ENCODE data around the gene AMER2. TPM values are rescaled to one million over a fixed set of nuclear protein-coding genes. Genes with fewer than 3 reads are reported as not detected.

Gene AMER2
- total and polyA plus RNA-seq, 2 donors, result under 0.01 to 0.05 TPM

GRCh38 chr13:25177012-25177411, 4.9 kb upstream of the AMER2 start:
- 56% methylated on average over 1 of the region's 1 CpG for WGBS
- H3K27me3 ChIP-seq (ENCODE audit: control insufficient read depth in 2 of 2, insufficient read depth in 1 of 2, low read length in 1 of 2), result peaks cover 7 to 48% of the 10 kb centered on the region in 2 donors
- no peaks in the 10 kb centered on the region for H3K9me3 ChIP-seq (ENCODE audit: control insufficient read depth in 2 of 2, insufficient read depth in 1 of 2, low read length in 1 of 2)
- no peak overlapping the region for H3K4me3 ChIP-seq (ENCODE audit: low read length in 2 of 2)
- no peaks in the 10 kb centered on the region for H3K4me1 ChIP-seq (ENCODE audit: control insufficient read depth in 2 of 2, insufficient read depth in 2 of 2, low read length in 2 of 2)
- no peak overlapping the region for H3K27ac ChIP-seq (ENCODE audit: low read depth in 1 of 2, low read length in 1 of 2)
- no peak for DNase-seq (ENCODE audit: low read depth in 6 of 9, low spot score in 9 of 9)
- H3K36me3 ChIP-seq (ENCODE audit: control insufficient read depth in 2 of 2, insufficient read depth in 2 of 2, low read length in 1 of 2), result no peaks in the 10 kb centered on the region

- 92% methylated on average over 3 of the region's 3 CpGs for WGBS
Observed at GRCh38 chr13:25175431-25175830, 3.3 kb upstream of the AMER2 start.

DNA sequence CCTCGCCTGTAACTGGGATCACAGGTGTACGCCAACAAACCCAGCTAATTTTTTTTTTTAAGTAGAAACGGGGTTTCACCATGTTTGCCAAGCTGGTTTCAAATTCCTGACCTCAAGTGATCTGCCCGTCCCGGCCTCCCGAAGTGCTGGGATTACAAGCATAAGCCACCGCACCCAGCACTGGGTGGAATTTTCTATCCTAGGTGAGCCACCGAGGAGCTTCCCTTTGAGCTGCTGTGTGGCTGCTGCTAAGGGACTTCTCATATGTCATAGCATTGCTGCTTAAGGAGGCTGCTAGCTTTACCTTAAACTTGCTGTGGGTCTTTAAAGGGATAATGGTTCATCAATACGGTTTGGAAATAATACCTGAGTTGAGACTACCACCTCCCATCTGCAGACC, 2.9 kb upstream of the AMER2 start:
- 92% methylated on average over 9 of the region's 9 CpGs for WGBS
- no peak overlapping the region for H3K27ac ChIP-seq (ENCODE audit: low read depth in 1 of 2, low read length in 1 of 2)
- H3K27me3 ChIP-seq (ENCODE audit: control insufficient read depth in 2 of 2, insufficient read depth in 1 of 2, low read length in 1 of 2), result peaks cover 27 to 61% of the 10 kb centered on the region in 2 donors
- DNase-seq (ENCODE audit: low read depth in 6 of 9, low spot score in 9 of 9), result no peak
- H3K9me3 ChIP-seq (ENCODE audit: control insufficient read depth in 2 of 2, insufficient read depth in 1 of 2, low read length in 1 of 2), result no peaks in the 10 kb centered on the region
- no peak overlapping the region for H3K4me3 ChIP-seq (ENCODE audit: low read length in 2 of 2)
- H3K4me1 ChIP-seq (ENCODE audit: control insufficient read depth in 2 of 2, insufficient read depth in 2 of 2, low read length in 2 of 2), result peaks cover 0 to 4% of the 10 kb centered on the region in 2 donors
- H3K36me3 ChIP-seq (ENCODE audit: control insufficient read depth in 2 of 2, insufficient read depth in 2 of 2, low read length in 1 of 2), result no peaks in the 10 kb centered on the region

More at GRCh38 chr13:25175431-25175830, 3.3 kb upstream of the AMER2 start:
- no peak for DNase-seq (ENCODE audit: low read depth in 6 of 9, low spot score in 9 of 9)
- H3K36me3 ChIP-seq (ENCODE audit: control insufficient read depth in 2 of 2, insufficient read depth in 2 of 2, low read length in 1 of 2), result no peaks in the 10 kb centered on the region
- no peak overlapping the region for H3K27ac ChIP-seq (ENCODE audit: low read depth in 1 of 2, low read length in 1 of 2)
- no peak overlapping the region for H3K4me3 ChIP-seq (ENCODE audit: low read length in 2 of 2)
- H3K27me3 ChIP-seq (ENCODE audit: control insufficient read depth in 2 of 2, insufficient read depth in 1 of 2, low read length in 1 of 2), result peaks cover 23 to 61% of the 10 kb centered on the region in 2 donors
- no peaks in the 10 kb centered on the region for H3K9me3 ChIP-seq (ENCODE audit: control insufficient read depth in 2 of 2, insufficient read depth in 1 of 2, low read length in 1 of 2)
- peaks cover 0 to 4% of the 10 kb centered on the region in 2 donors for H3K4me1 ChIP-seq (ENCODE audit: control insufficient read depth in 2 of 2, insufficient read depth in 2 of 2, low read length in 2 of 2)

- H3K27me3 ChIP-seq (ENCODE audit: control insufficient read depth in 2 of 2, insufficient read depth in 1 of 2, low read length in 1 of 2), result peaks cover 33 to 64% of the 10 kb centered on the region in 2 donors
- no peak for DNase-seq (ENCODE audit: low read depth in 6 of 9, low spot score in 9 of 9)
- H3K9me3 ChIP-seq (ENCODE audit: control insufficient read depth in 2 of 2, insufficient read depth in 1 of 2, low read length in 1 of 2), result no peaks in the 10 kb centered on the region
- no peak overlapping the region for H3K27ac ChIP-seq (ENCODE audit: low read depth in 1 of 2, low read length in 1 of 2)
- H3K36me3 ChIP-seq (ENCODE audit: control insufficient read depth in 2 of 2, insufficient read depth in 2 of 2, low read length in 1 of 2), result no peaks in the 10 kb centered on the region
- peaks cover 0 to 4% of the 10 kb centered on the region in 2 donors for H3K4me1 ChIP-seq (ENCODE audit: control insufficient read depth in 2 of 2, insufficient read depth in 2 of 2, low read length in 2 of 2)
- WGBS, result 82% methylated on average over 4 of the region's 4 CpGs
- no peak overlapping the region for H3K4me3 ChIP-seq (ENCODE audit: low read length in 2 of 2)
Observed at GRCh38 chr13:25174304-25174703, 2.2 kb upstream of the AMER2 start.

DNA sequence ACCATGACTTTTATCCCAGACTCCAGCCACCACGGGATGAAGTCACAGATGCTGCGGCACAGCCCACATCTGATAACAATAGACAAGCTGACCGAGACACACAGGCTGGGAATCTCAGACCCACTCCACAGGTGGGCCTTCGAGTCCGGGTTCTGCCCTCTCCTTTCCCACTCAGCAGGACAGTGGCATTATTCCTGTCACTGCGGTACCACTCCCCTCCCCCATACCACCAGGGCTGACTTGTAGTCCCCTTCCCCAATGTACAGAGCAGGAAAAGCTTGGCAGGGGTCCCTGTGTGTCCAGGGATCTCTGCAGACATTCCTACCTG, 179 bp upstream of the AMER2 start:
- no peak overlapping the region for H3K27ac ChIP-seq (ENCODE audit: low read depth in 1 of 2, low read length in 1 of 2)
- WGBS, result 51% methylated on average over 6 of the region's 6 CpGs
- no peaks in the 10 kb centered on the region for H3K9me3 ChIP-seq (ENCODE audit: control insufficient read depth in 2 of 2, insufficient read depth in 1 of 2, low read length in 1 of 2)
- H3K27me3 ChIP-seq (ENCODE audit: control insufficient read depth in 2 of 2, insufficient read depth in 1 of 2, low read length in 1 of 2), result peaks cover 33 to 71% of the 10 kb centered on the region in 2 donors
- no peak overlapping the region for H3K4me3 ChIP-seq (ENCODE audit: low read length in 2 of 2)
- no peaks in the 10 kb centered on the region for H3K36me3 ChIP-seq (ENCODE audit: control insufficient read depth in 2 of 2, insufficient read depth in 2 of 2, low read length in 1 of 2)
- H3K4me1 ChIP-seq (ENCODE audit: control insufficient read depth in 2 of 2, insufficient read depth in 2 of 2, low read length in 2 of 2), result peaks cover 0 to 4% of the 10 kb centered on the region in 2 donors
- DNase-seq (ENCODE audit: low read depth in 6 of 9, low spot score in 9 of 9), result no peak

DNA sequence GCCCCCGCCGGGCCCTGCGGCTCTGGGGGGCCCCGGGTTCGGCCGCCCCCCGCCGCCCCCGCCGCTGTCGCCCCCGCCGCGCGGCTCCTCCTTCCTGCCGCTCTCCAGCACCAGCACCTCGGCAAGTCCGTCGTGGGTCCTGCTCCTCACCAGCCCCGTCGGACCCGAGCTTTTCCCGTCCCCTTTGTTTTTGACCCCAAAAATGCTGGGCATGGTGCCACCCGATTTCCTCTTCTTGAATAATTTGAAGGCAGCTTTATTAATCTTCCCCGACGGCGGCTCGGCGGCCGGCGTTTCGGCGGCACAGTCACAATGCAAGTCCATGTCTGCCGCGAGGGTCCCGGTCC, 945 bp downstream of the AMER2 start:
- H3K27me3 ChIP-seq (ENCODE audit: control insufficient read depth in 2 of 2, insufficient read depth in 1 of 2, low read length in 1 of 2), result peaks cover 33 to 65% of the 10 kb centered on the region in 2 donors
- peaks cover 0 to 4% of the 10 kb centered on the region in 2 donors for H3K4me1 ChIP-seq (ENCODE audit: control insufficient read depth in 2 of 2, insufficient read depth in 2 of 2, low read length in 2 of 2)
- no peaks in the 10 kb centered on the region for H3K36me3 ChIP-seq (ENCODE audit: control insufficient read depth in 2 of 2, insufficient read depth in 2 of 2, low read length in 1 of 2)
- DNase-seq (ENCODE audit: low read depth in 6 of 9, low spot score in 9 of 9), result no peak
- H3K27ac ChIP-seq (ENCODE audit: low read depth in 1 of 2, low read length in 1 of 2), result no peak overlapping the region
- H3K4me3 ChIP-seq (ENCODE audit: low read length in 2 of 2), result peak overlapping the region in 1 of 2 donors; percentile 28
- WGBS, result under 1% methylated on average over 36 of the region's 36 CpGs
- no peaks in the 10 kb centered on the region for H3K9me3 ChIP-seq (ENCODE audit: control insufficient read depth in 2 of 2, insufficient read depth in 1 of 2, low read length in 1 of 2)

GRCh38 chr13:25170554-25171111, 1.5 kb downstream of the AMER2 start:
- peak overlapping the region in 1 of 2 donors; percentile 28 for H3K4me3 ChIP-seq (ENCODE audit: low read length in 2 of 2)
- no peak overlapping the region for H3K27ac ChIP-seq (ENCODE audit: low read depth in 1 of 2, low read length in 1 of 2)
- peaks cover 0 to 4% of the 10 kb centered on the region in 2 donors for H3K4me1 ChIP-seq (ENCODE audit: control insufficient read depth in 2 of 2, insufficient read depth in 2 of 2, low read length in 2 of 2)
- no peaks in the 10 kb centered on the region for H3K36me3 ChIP-seq (ENCODE audit: control insufficient read depth in 2 of 2, insufficient read depth in 2 of 2, low read length in 1 of 2)
- 5% methylated on average over 75 of the region's 75 CpGs for WGBS
- DNase-seq (ENCODE audit: low read depth in 6 of 9, low spot score in 9 of 9), result no peak
- peaks cover 33 to 66% of the 10 kb centered on the region in 2 donors for H3K27me3 ChIP-seq (ENCODE audit: control insufficient read depth in 2 of 2, insufficient read depth in 1 of 2, low read length in 1 of 2)
- H3K9me3 ChIP-seq (ENCODE audit: control insufficient read depth in 2 of 2, insufficient read depth in 1 of 2, low read length in 1 of 2), result no peaks in the 10 kb centered on the region

DNA sequence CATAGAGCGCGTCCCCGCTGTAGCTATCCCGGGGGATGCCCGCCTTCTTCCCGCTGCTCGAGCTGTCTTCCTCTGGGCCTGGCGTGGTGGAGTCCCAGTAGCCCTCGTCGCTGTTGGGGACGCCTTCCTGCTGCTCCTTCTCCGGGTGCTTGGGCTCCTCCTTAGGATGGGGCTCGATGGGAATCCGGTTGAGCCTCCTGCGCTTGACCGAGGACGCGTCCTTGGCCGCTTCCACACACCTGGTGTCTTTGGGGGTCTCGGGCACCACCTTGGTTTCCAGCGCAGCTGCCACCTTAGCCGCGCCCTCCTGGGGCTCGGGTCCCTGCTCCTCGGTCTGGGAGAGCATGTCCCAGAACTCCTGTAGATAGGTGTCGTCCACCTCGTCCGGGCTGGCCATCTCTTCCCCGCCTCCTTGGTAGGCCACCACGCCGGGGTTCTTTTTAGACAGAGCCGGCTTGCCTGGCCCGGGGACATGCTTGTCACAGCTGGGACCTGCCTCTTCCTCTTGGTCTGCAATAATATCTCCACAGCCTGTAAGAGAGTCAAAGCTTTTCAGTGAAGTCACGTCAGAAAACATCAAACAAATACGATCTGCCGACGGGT, 2.0 kb downstream of the AMER2 start:
- no peak for DNase-seq (ENCODE audit: low read depth in 6 of 9, low spot score in 9 of 9)
- peaks cover 33 to 62% of the 10 kb centered on the region in 2 donors for H3K27me3 ChIP-seq (ENCODE audit: control insufficient read depth in 2 of 2, insufficient read depth in 1 of 2, low read length in 1 of 2)
- no peaks in the 10 kb centered on the region for H3K9me3 ChIP-seq (ENCODE audit: control insufficient read depth in 2 of 2, insufficient read depth in 1 of 2, low read length in 1 of 2)
- H3K27ac ChIP-seq (ENCODE audit: low read depth in 1 of 2, low read length in 1 of 2), result no peak overlapping the region
- no peaks in the 10 kb centered on the region for H3K36me3 ChIP-seq (ENCODE audit: control insufficient read depth in 2 of 2, insufficient read depth in 2 of 2, low read length in 1 of 2)
- H3K4me3 ChIP-seq (ENCODE audit: low read length in 2 of 2), result no peak overlapping the region
- peaks cover 0 to 4% of the 10 kb centered on the region in 2 donors for H3K4me1 ChIP-seq (ENCODE audit: control insufficient read depth in 2 of 2, insufficient read depth in 2 of 2, low read length in 2 of 2)
- 80% methylated on average over 37 of the region's 37 CpGs for WGBS

DNA sequence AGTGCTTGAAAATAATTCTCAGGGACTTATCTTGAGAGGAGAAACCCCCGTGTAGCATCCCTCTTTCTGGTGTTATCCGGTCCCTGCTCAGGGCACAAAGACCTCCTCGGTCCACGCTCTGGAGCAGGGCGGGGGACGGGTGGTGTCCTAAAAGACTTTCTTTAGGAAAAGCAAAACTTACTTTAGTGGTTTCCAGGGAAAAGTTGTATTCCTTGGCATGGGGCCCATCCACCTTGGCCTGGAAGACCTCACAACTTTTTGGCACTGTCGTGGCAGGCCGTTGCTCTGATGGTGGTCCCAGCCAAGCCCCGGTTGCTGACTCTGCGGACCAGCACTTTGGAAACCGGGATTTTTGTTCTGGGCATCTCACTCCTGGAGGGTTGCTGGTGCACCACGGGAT, 2.7 kb downstream of the AMER2 start:
- 89% methylated on average over 12 of the region's 12 CpGs for WGBS
- DNase-seq (ENCODE audit: low read depth in 6 of 9, low spot score in 9 of 9), result no peak
- Histone ChIP-seq H3K9me3 (ENCODE audit: control insufficient read depth in 2 of 2, insufficient read depth in 1 of 2, low read length in 1 of 2) (no peaks in the 10 kb centered on the region), H3K27me3 (ENCODE audit: control insufficient read depth in 2 of 2, insufficient read depth in 1 of 2, low read length in 1 of 2) (peaks cover 33 to 59% of the 10 kb centered on the region in 2 donors), H3K27ac (ENCODE audit: low read depth in 1 of 2, low read length in 1 of 2) (no peak overlapping the region), H3K36me3 (ENCODE audit: control insufficient read depth in 2 of 2, insufficient read depth in 2 of 2, low read length in 1 of 2) (no peaks in the 10 kb centered on the region), H3K4me3 (ENCODE audit: low read length in 2 of 2) (no peak overlapping the region), H3K4me1 (ENCODE audit: control insufficient read depth in 2 of 2, insufficient read depth in 2 of 2, low read length in 2 of 2) (peaks cover 0 to 4% of the 10 kb centered on the region in 2 donors)
